Activated T-cell treated with anti-CD3 and anti-CD28 coated beads, Interleukin-2, amount 50 U/mL, for 1 hour (primary cell): ENCODE measurements around the gene ZNF335.
"Not testable (repeated sequence)": the region's sequence is repeated elsewhere in the genome, so short reads cannot be mapped to it uniquely, and the experiment has no call there.

Source experiments
- DNase-seq: peaks from one replicate; pipeline ENCODE4 v3.0.0-alpha.2; 2020

Gene ZNF335

GRCh38 chr20:46000262-46000996 is 28.4 kb upstream of the ZNF335 start:
- DNase-seq, result no peak

- DNase-seq, result no peak
Measured at GRCh38 chr20:45999557-46000261, 27.7 kb upstream of the ZNF335 start.

DNA sequence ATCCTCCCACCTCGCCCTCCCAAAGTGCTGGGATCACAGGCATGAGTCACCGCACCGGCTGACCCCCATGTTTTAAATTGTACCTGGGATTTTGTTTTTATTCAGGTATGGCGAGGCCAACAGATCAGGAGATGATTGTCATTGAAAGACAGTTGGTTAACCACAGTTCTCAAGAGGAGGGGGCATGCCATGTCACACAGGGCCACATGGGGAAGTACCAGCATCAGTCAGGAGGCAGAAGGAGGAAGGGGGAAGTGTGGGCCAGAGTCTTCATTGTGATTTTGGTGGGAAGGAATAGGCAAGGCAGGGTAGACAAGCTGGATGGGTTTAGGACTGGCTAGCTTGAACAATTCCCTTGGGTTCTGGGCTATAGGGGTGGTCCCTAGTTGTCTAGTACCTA is 26.8 kb upstream of the ZNF335 start:
- no peak for DNase-seq

DNA sequence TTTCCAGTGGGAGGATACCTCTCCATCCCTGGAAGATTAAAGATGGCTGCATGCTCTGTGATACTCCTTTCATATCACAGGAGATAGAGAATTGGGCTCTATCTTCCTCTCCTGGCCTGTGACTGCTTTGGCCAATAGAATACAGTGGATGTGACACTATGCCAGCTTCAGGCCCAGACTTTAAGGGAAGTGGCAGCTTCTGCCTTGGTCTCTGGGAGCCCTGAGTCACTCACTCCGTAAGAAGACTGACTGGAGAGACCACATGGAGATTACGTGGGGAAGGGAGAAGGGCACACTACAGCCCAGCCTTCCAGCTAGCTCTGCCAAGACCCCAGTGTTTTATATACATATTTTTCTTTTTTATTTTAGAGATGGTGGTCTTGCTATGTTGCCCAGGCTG is 26.3 kb upstream of the ZNF335 start:
- no peak for DNase-seq

DNA sequence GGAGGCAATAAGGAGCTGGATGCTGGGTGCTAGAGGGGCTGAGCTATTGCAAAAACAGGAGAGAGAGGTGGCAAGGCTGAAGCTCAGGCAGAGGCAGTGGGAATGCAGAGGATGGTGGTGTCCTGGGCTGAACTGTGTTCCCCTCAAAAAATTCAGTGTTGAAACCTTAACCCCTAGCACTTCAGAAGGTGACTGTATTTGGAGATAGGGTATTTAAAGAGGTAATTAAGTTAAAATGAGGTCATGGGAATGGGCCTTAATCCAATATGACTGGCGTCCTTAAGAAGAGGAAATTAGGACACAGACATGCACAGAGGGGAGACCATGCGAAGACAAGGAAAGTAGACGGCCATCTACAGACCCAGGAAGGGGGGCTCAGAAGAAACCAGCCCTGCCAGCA is 25.2 kb upstream of the ZNF335 start:
- no peak for DNase-seq

DNA sequence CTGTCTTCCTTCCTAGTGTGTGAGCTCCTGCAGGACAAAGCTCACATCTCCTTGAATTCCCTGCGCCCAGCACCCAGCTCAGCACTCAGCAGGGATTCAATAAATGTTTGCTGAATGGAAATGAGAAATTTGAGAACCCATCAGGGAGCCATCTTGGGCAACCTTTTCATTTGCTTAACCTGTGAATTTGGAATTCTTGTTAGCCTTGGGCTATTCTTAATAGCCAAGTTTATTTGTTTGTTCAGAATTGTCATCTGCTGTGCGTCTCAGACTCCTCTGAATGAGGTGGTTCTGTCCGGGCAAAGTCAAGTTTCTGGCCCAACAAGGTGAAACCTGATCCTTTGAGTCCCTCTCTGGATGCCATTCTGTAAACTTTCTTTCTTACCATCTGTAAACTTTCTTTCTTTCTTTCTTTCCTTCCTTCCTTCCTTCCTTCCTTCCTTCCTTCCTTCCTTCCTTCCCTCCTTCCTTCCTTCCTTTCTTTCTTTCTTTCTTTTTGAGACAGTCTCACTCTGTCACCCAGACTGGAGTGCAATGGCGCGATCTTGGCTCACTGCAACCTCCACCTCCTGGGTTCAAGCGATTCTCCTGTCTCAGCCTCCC is 23.6 kb upstream of the ZNF335 start:
- not testable (repeated sequence) for DNase-seq

DNA sequence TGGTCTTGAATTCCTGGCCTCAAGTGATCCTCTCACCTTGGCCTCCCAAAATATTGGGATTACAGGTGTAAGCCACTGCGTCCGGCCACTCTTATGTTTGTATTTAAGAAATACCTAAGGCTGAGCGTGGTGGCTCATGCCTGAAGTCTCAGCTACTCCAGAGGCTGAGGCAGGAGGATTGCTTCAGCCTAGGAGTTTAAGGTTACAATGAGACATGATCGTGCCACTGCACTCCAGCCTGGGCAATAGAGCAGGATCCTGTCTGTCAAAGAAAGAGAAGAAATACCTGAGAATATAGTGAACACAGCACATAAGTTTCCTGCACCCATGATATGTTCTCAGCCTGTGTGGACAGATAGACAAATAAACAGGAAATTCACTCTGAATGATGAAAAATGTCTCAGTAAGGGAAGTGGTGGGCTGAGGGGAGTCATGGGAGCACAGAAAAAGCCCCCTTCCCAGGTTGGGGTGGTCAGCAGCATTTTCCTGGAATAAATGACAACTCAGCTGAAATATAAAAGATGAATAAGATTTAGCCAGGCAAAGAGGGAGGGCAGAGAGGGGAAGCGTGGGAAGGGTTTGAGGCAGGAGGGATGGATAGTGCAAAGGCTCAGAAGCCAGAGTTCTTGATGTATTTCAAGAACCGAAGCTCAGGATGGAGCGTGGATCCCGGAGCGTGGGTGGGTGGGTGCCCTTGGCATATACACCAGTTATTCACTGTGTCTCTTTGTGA is 22.9 kb upstream of the ZNF335 start:
- no peak for DNase-seq

- DNase-seq, result no peak
Measured at GRCh38 chr20:45993197-45993951, 21.4 kb upstream of the ZNF335 start.

DNA sequence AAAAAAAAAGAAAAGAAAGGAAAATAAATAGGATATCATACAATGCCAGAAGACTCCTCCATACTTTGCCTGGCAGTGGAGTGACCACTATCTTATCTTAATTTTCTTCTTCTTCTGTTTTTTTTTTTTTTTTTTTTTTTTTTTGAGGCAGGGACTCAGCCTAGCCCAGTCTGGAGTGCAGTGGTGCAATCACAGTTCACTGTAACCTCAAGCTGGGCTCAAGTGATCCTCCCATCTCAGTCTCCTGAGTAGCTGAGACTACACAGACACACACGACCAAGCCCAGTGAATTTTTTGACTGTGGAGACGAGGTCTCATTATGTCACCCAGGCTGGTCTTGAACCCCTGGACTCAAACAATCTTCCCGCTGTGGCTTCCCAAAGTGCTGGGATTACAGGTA is 19.6 kb upstream of the ZNF335 start:
- no peak for DNase-seq

- not testable (repeated sequence) for DNase-seq
Measured at GRCh38 chr20:45988830-45989229, 16.8 kb upstream of the ZNF335 start.

DNA sequence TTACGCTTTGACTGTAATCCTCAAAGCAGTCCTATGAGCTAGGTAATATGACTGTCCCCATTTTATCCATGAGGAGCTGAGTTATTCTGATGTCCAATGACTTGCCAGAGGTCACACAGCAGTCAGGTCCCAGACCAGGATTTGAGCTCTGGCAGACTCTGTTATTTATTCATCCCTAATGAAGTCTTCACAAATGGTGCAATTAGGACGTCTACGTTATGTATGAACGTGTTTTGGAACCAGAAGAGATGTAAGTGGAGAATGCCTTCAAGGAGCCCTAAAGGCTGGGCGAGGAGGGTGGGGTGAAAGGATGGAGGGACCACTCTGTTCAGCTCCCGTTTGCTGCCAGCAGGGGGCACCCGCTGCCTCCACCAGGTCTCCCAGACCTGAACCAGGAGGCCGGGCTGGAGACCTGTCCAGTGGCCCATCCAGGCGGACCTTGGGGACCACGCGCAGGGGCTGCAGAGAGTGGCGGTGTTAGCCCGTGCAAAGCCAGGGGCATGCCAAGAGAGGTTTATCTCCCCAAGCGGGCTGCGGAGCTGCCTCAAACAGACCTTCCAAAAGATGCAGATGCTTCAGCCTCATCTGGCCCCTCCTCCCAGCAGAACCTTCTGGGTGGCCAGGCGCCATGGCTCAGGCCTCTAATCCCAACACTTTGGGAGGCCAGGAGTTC is 15.2 kb upstream of the ZNF335 start:
- DNase-seq, result peak; percentile 82

GRCh38 chr20:45985573-45985972 is 13.6 kb upstream of the ZNF335 start:
- no peak for DNase-seq

GRCh38 chr20:45983279-45983743 is 11.3 kb upstream of the ZNF335 start:
- no peak for DNase-seq

- DNase-seq, result no peak
Measured at GRCh38 chr20:45981261-45981660, 9.3 kb upstream of the ZNF335 start.

- no peak for DNase-seq
Measured at GRCh38 chr20:45976086-45976485, 4.1 kb upstream of the ZNF335 start.

DNA sequence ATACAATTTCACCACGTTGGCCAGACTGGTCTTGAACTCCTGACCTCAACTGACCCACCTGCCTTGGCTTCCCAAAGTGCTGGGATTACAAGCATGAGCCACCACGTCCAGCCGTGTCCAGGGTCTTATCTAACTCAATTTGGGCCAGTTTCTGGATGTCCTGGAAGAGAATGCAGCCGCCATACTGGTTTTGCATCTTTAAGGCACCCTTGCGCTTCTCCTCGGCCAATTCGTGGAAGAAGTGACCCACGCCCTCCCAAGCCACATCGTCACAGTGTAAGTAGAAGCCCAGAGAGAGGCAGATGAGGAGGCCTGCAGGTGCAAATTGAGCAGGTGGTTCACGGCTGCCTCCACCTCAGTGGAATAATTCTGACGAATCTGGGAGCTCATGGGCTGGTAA is 3.7 kb upstream of the ZNF335 start:
- DNase-seq, result no peak

- DNase-seq, result no peak
Measured at GRCh38 chr20:45974896-45975565, 3.0 kb upstream of the ZNF335 start.

GRCh38 chr20:45972500-45973183 is 639 bp upstream of the ZNF335 start:
- no peak for DNase-seq

DNA sequence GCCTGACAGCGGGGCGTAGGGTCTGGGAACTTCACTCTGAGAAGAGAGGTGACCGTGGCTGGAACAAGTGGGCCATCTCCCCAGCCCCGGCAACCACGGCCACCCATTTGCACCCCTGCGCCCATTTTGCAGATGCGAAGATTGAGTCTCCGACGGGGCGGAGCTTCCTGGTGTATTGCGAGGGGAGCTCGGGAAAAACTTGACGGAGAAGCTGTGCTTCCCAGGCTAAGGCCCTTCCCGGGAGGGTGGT is 653 bp downstream of the ZNF335 start:
- no peak for DNase-seq

DNA sequence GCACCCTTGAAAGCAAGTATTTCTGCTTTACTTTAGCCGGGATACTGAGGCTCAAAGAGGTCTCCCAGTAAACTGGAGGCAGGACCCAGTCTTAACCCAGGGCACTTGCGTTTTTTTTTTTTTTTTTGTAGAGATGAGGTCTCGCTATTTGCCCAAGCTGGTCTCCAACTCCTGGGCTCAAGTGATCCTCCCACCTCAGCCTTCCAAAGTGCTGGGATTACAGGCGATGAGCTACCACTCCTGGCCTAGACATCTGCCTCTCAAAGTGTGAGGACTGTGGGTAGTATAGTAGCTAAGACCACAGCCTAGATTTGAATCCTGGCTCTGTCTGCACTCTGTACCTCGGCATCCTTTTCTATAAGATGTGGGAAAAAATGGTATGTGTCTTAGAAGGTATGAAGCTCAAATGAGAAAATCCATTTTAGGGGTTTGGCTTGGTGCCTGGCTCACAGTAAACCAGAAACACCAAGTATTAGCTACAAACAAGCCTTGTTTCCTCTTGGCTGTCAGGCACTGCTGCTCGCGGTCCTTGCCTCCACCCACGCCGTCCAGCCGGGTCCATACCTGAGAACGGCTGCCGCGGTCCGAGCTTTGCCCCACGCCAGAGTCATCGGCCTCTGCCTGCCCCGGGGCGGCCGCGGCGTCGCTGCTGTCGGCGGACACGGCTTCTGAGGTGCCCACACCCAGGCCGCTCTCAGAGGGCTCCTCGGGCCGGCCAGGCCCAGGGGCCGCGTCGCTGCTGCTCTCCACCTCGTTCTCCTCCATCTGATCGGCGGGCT is 1.2 kb downstream of the ZNF335 start:
- no peak for DNase-seq
